ENCODE data around the gene LRRC27.

Gene LRRC27

GRCh38 chr10:132346806-132347205 lies 14.8 kb downstream of the LRRC27 start:
- CTCF ChIA-PET, result no interaction called here
- DNase-seq (ENCODE audit: extremely low spot score), result no peak
- TF ChIP-seq CTCF (IDR thresholded peaks at IDR 0.05; ENCODE audit: control extremely low read depth, extremely low read depth, low read depth, missing control alignments), result no peak
- POLR2A ChIA-PET, result no interaction called here

- ChIA-PET CTCF (no interaction called here), POLR2A (interaction anchor here (0.6 kb wide), 1 partner anchor 40 kb away, joined by 4 read pairs; the partner anchor contains the start of gene STK32C)
- no peak for TF ChIP-seq CTCF (IDR thresholded peaks at IDR 0.05; ENCODE audit: control extremely low read depth, extremely low read depth, low read depth, missing control alignments)
- peak; percentile 13 for DNase-seq (ENCODE audit: extremely low spot score)
Observed at GRCh38 chr10:132347211-132347930, 15.4 kb downstream of the LRRC27 start.

GRCh38 chr10:132347931-132348267 lies 15.9 kb downstream of the LRRC27 start:
- no peak for TF ChIP-seq CTCF (IDR thresholded peaks at IDR 0.05; ENCODE audit: control extremely low read depth, extremely low read depth, low read depth, missing control alignments)
- POLR2A ChIA-PET, result interaction anchor here (0.6 kb wide), 1 partner anchor 40 kb away, joined by 4 read pairs; the partner anchor contains the start of gene STK32C
- CTCF ChIA-PET, result interaction anchor here (1.6 kb wide), 1 partner anchor 13 kb away, joined by 3 read pairs; no protein-coding TSS in a partner anchor
- DNase-seq (ENCODE audit: extremely low spot score), result no peak

- ChIA-PET CTCF (interaction anchor here (1.2 to 3.1 kb wide), 2 partner anchors 11 to 51 kb away, joined by 3 to 15 read pairs; no protein-coding TSS in a partner anchor), POLR2A (no interaction called here)
- no peak for TF ChIP-seq CTCF (IDR thresholded peaks at IDR 0.05; ENCODE audit: control extremely low read depth, extremely low read depth, low read depth, missing control alignments)
- DNase-seq (ENCODE audit: extremely low spot score), result peak; percentile 13
Observed at GRCh38 chr10:132349766-132350165, 17.8 kb downstream of the LRRC27 start.

GRCh38 chr10:132350391-132350790 lies 18.4 kb downstream of the LRRC27 start:
- ChIA-PET POLR2A (no interaction called here), CTCF (interaction anchor here (1.4 to 3.1 kb wide), 2 partner anchors 12 to 203 kb away, joined by 4 to 15 read pairs; no protein-coding TSS in a partner anchor)
- DNase-seq (ENCODE audit: extremely low spot score), result no peak
- no peak for TF ChIP-seq CTCF (IDR thresholded peaks at IDR 0.05; ENCODE audit: control extremely low read depth, extremely low read depth, low read depth, missing control alignments)

- DNase-seq (ENCODE audit: extremely low spot score), result no peak
- ChIA-PET CTCF (interaction anchor here (0.7 to 3.1 kb wide), 3 partner anchors 12 to 204 kb away, joined by 4 to 15 read pairs (median 4); no protein-coding TSS in a partner anchor), POLR2A (no interaction called here)
- TF ChIP-seq CTCF (IDR thresholded peaks at IDR 0.05; ENCODE audit: control extremely low read depth, extremely low read depth, low read depth, missing control alignments), result no peak
Observed at GRCh38 chr10:132350946-132351345, 19.0 kb downstream of the LRRC27 start.

Measured in GM10248 (cell line).